ENCODE results near the gene DNAL1.

DNA sequence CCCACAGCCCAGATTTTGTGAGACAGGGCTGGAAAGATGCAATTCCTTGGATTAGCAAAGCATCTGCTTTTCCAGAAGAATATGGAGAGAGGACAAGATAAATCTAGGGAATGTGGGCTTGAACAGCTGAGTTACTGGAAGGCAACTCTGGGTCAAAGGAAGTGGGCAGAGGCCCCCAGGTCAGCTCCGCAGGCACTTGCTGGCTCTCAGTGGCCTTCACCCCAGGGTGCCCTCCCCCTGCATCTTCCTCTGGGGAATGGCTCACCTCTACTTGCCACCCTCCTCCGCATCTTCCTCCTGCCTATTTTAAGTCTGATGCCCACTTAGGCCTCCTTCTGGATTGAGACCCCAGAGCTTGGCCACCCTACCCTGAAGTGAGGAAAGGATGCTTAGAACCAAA lies 79.9 kb downstream of the DNAL1 start:
- no peak for TF ChIP-seq EP300 (IDR thresholded peaks at IDR 0.05)
- TF ChIP-seq, protein P1, sequence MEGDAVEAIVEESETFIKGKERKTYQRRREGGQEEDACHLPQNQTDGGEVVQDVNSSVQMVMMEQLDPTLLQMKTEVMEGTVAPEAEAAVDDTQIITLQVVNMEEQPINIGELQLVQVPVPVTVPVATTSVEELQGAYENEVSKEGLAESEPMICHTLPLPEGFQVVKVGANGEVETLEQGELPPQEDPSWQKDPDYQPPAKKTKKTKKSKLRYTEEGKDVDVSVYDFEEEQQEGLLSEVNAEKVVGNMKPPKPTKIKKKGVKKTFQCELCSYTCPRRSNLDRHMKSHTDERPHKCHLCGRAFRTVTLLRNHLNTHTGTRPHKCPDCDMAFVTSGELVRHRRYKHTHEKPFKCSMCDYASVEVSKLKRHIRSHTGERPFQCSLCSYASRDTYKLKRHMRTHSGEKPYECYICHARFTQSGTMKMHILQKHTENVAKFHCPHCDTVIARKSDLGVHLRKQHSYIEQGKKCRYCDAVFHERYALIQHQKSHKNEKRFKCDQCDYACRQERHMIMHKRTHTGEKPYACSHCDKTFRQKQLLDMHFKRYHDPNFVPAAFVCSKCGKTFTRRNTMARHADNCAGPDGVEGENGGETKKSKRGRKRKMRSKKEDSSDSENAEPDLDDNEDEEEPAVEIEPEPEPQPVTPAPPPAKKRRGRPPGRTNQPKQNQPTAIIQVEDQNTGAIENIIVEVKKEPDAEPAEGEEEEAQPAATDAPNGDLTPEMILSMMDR (IDR thresholded peaks at IDR 0.05), result no peak
